Measurements from ENCODE around the gene XCR1. TPM values are rescaled to one million over a fixed set of nuclear protein-coding genes. Genes with fewer than 3 reads are reported as not detected.
"Not testable (repeated sequence)": the region's sequence is repeated elsewhere in the genome, so short reads cannot be mapped to it uniquely, and the experiment has no call there.

The XCR1 gene
- total RNA-seq, 1 experiment from 2014 or later, result 0.02 TPM

GRCh38 chr3:45997942-45998341 is 29.3 kb downstream of the XCR1 start (continued):
- no peak for TF ChIP-seq MLX (CRISPR knock-in tag; IDR thresholded peaks at IDR 0.05)
- TF ChIP-seq ZSCAN18 (CRISPR knock-in tag; IDR thresholded peaks at IDR 0.05), result no peak
- TF ChIP-seq TEAD1 (CRISPR knock-in tag; IDR thresholded peaks at IDR 0.05), result no peak
- no peak for TF ChIP-seq STAT6 (CRISPR knock-in tag; conservative IDR thresholded peaks at IDR 0.05; ENCODE audit: low read depth)
- TF ChIP-seq, protein P1, sequence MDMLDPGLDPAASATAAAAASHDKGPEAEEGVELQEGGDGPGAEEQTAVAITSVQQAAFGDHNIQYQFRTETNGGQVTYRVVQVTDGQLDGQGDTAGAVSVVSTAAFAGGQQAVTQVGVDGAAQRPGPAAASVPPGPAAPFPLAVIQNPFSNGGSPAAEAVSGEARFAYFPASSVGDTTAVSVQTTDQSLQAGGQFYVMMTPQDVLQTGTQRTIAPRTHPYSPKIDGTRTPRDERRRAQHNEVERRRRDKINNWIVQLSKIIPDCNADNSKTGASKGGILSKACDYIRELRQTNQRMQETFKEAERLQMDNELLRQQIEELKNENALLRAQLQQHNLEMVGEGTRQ (CRISPR knock-in tag; IDR thresholded peaks at IDR 0.05), result no peak

GRCh38 chr3:45997499-45997898 is 29.8 kb downstream of the XCR1 start:
- POLR2A ChIA-PET, ATAC-seq, H3K9me3 Mint-ChIP-seq: not testable (repeated sequence)

DNA sequence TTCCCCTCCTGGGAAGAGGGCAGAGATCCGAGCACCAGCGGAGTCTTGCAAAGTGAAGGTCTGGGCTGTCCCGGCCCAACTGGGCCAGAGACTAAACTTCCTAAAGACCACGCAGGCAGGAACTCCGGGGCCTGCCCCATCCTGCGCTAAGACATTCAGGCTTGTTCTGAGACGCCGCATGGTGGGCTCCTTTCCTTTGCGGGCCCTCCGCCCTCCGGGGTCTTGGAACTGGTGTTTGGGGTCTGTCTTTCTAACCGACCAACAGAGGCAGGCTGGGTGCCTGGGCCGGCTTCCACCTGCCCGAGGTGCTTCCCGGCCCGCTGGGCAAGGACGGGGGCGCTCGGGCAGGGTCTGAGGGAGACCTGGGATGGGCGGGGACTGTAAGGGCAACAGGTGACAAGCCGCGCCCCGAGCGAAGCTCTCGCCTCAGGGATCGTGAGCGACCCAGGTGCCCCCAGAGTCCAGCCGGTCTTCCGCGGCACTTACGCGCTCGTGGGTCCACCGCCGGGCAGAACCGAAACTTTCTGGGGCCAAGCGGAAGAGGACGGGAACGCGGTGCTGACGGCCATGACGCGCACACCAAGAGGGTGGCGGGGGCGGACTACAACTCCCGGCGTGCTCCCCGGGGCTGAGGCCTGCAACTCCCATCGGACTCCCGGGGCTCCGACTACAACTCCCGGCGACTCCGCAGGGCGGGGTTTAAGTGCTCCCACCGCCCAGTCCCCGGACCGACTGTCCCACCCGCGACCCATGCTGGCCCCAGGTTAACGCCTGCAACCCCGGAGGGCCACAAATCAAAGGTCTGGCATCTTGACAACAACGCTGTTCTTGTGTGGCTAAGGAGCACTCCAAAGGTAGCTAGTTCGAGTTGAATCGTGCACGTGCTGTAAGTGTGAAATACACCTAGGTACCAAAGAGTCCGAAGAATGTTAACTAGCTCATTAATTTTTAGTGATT is 31.8 kb downstream of the XCR1 start, which contains the start of gene FYCO1:
Gene FYCO1, minus strand, starts transcription at position 589 of the 957 bp plus-strand sequence. CDS start 10,914 bp downstream, outside the sequence.
- Mint-ChIP-seq H3K36me3 (peaks cover 6% of the 10 kb centered on the region; the same call in 1 of the 2 replicates), H3K27ac (peak within 1 kb of the TSS; percentile 49; the same call in 1 of the 2 replicates), H3K4me3 (peak within 1 kb of the TSS; percentile 81), H3K4me1 (peaks cover 42% of the 10 kb centered on the region), H3K9me3 (no peaks in the 10 kb centered on the region), H3K27me3 (ENCODE audit: low read depth) (peaks cover 15% of the 10 kb centered on the region)
- ATAC-seq (peak; percentile 88), DNase-seq (ENCODE audit: low spot score) (peak; percentile 94)
- ChIA-PET POLR2A (interaction anchor here (0.6 kb wide), 1 partner anchor 598 kb away, joined by 3 read pairs; no protein-coding TSS in a partner anchor), CTCF (interaction anchor here (1.0 to 2.2 kb wide), 4 partner anchors 57 to 432 kb away, joined by 3 to 13 read pairs (median 6); no protein-coding TSS in a partner anchor)
- peak; percentile 72 for TF ChIP-seq HMGXB4 (CRISPR knock-in tag; IDR thresholded peaks at IDR 0.05)
- TF ChIP-seq FOXJ3 (CRISPR knock-in tag; IDR thresholded peaks at IDR 0.05; ENCODE audit: borderline replicate concordance), result no peak
- peak; percentile 31; the same call in 1 of the 2 replicates for TF ChIP-seq TEAD1 (CRISPR knock-in tag; IDR thresholded peaks at IDR 0.05)
- TF ChIP-seq, protein P2, sequence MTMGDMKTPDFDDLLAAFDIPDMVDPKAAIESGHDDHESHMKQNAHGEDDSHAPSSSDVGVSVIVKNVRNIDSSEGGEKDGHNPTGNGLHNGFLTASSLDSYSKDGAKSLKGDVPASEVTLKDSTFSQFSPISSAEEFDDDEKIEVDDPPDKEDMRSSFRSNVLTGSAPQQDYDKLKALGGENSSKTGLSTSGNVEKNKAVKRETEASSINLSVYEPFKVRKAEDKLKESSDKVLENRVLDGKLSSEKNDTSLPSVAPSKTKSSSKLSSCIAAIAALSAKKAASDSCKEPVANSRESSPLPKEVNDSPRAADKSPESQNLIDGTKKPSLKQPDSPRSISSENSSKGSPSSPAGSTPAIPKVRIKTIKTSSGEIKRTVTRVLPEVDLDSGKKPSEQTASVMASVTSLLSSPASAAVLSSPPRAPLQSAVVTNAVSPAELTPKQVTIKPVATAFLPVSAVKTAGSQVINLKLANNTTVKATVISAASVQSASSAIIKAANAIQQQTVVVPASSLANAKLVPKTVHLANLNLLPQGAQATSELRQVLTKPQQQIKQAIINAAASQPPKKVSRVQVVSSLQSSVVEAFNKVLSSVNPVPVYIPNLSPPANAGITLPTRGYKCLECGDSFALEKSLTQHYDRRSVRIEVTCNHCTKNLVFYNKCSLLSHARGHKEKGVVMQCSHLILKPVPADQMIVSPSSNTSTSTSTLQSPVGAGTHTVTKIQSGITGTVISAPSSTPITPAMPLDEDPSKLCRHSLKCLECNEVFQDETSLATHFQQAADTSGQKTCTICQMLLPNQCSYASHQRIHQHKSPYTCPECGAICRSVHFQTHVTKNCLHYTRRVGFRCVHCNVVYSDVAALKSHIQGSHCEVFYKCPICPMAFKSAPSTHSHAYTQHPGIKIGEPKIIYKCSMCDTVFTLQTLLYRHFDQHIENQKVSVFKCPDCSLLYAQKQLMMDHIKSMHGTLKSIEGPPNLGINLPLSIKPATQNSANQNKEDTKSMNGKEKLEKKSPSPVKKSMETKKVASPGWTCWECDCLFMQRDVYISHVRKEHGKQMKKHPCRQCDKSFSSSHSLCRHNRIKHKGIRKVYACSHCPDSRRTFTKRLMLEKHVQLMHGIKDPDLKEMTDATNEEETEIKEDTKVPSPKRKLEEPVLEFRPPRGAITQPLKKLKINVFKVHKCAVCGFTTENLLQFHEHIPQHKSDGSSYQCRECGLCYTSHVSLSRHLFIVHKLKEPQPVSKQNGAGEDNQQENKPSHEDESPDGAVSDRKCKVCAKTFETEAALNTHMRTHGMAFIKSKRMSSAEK (CRISPR knock-in tag; IDR thresholded peaks at IDR 0.05; ENCODE audit: borderline replicate concordance), result no peak
- TF ChIP-seq, protein P3, sequence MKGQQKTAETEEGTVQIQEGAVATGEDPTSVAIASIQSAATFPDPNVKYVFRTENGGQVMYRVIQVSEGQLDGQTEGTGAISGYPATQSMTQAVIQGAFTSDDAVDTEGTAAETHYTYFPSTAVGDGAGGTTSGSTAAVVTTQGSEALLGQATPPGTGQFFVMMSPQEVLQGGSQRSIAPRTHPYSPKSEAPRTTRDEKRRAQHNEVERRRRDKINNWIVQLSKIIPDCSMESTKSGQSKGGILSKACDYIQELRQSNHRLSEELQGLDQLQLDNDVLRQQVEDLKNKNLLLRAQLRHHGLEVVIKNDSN (CRISPR knock-in tag; IDR thresholded peaks at IDR 0.05), result peak; percentile 49; the same call in 1 of the 2 replicates
- TF ChIP-seq NR2C2 (CRISPR knock-in tag; IDR thresholded peaks at IDR 0.05), result no peak
- TF ChIP-seq GABPB1 (CRISPR knock-in tag; IDR thresholded peaks at IDR 0.05), result peak; percentile 64
- TF ChIP-seq SP1 (CRISPR knock-in tag; conservative IDR thresholded peaks at IDR 0.05), result peak; percentile 90
- TF ChIP-seq KAT7 (CRISPR knock-in tag; IDR thresholded peaks at IDR 0.05; ENCODE audit: borderline replicate concordance), result no peak
- peak; percentile 83 for TF ChIP-seq ETV6 (CRISPR knock-in tag; IDR thresholded peaks at IDR 0.05)
- peak; percentile 43; the same call in 1 of the 2 replicates for TF ChIP-seq FOXP1 (CRISPR knock-in tag; IDR thresholded peaks at IDR 0.05; ENCODE audit: borderline replicate concordance)
- peak; percentile 84; the same call in 1 of the 2 replicates for TF ChIP-seq FOXK1 (CRISPR knock-in tag; IDR thresholded peaks at IDR 0.05)
- peak; percentile 74 for TF ChIP-seq MAX (CRISPR knock-in tag; IDR thresholded peaks at IDR 0.05)

More at GRCh38 chr3:45997499-45997898, 29.8 kb downstream of the XCR1 start:
- DNase-seq (ENCODE audit: low spot score); H3K27ac Mint-ChIP-seq; H3K36me3 Mint-ChIP-seq; H3K4me3 Mint-ChIP-seq; CTCF ChIA-PET: not testable (repeated sequence)
- peaks cover 15% of the 10 kb centered on the region for H3K27me3 Mint-ChIP-seq (ENCODE audit: low read depth)
- peaks cover 30% of the 10 kb centered on the region for H3K4me1 Mint-ChIP-seq
